OCI-LY1 (cell line): Measurements from ENCODE around the gene GALNT7.

Source experiments
- H2AFZ ChIP-seq: fragments of 200-600 bp; sonication (generic), shearing (Covaris generic); 2 replicates; pipeline ENCODE4 v1.6.0; 2014; ENCODE audit warnings: antibody characterized with exemption, mild to moderate bottlenecking, low read length
- H3F3A ChIP-seq: fragments of 200-600 bp; sonication (generic), shearing (Covaris generic); 2 replicates; pipeline ENCODE4 v1.6.0; 2014; ENCODE audit warnings: mild to moderate bottlenecking, antibody characterized with exemption, low read length, moderate library complexity; ENCODE audit not compliant: insufficient read depth
- H3K27ac ChIP-seq: fragments of 200-600 bp; sonication (generic); 2 replicates; pipeline ENCODE4 v1.5.1; 2014; ENCODE audit warnings: low read length, mixed run types, mild to moderate bottlenecking, low read depth; ENCODE audit not compliant: poor library complexity, severe bottlenecking
- H3K27me3 ChIP-seq: fragments of 200-600 bp; sonication (generic); 2 replicates; pipeline ENCODE4 v1.6.0; 2014; ENCODE audit warnings: antibody characterized with exemption, mild to moderate bottlenecking, low read length, moderate library complexity; ENCODE audit not compliant: insufficient read depth
- H3K36me3 ChIP-seq: fragments of 200-600 bp; sonication (generic); 2 replicates; pipeline ENCODE4 v1.6.1; 2014; ENCODE audit warnings: mild to moderate bottlenecking, antibody characterized with exemption, low read length, moderate library complexity, mixed read lengths; ENCODE audit not compliant: insufficient read depth
- H3K4me1 ChIP-seq: fragments of 200-600 bp; sonication (generic); 2 replicates; pipeline ENCODE4 v1.5.1; 2014; ENCODE audit warnings: mild to moderate bottlenecking, low read length, moderate library complexity; ENCODE audit not compliant: insufficient read depth, severe bottlenecking
- H3K4me2 ChIP-seq: fragments of 200-600 bp; sonication (generic), shearing (Covaris generic); 2 replicates; pipeline ENCODE4 v1.6.1; 2014; ENCODE audit warnings: low read length
- H3K4me3 ChIP-seq: fragments of 200-600 bp; sonication (generic); 2 replicates; pipeline ENCODE4 v1.5.1; 2014; ENCODE audit warnings: low read length, low read depth, mild to moderate bottlenecking, mixed read lengths; ENCODE audit not compliant: poor library complexity, severe bottlenecking
- H3K79me2 ChIP-seq: fragments of 200-600 bp; shearing (Covaris generic); 2 replicates; pipeline ENCODE4 v1.6.1; 2016; ENCODE audit warnings: mixed run types, low read length, mixed read lengths; ENCODE audit not compliant: insufficient read depth
- H3K9ac ChIP-seq: fragments of 200-600 bp; sonication (generic), shearing (Covaris generic); 2 replicates; pipeline ENCODE4 v1.6.1; 2014; ENCODE audit warnings: mild to moderate bottlenecking, low read length, mixed read lengths
- H3K9me2 ChIP-seq: fragments of 200-600 bp; sonication (generic), shearing (Covaris generic); 2 replicates; pipeline ENCODE4 v1.6.1; 2014; ENCODE audit warnings: low read depth, mild to moderate bottlenecking, low read length, mixed read lengths
- H3K9me3 ChIP-seq: fragments of 200-600 bp; shearing (Covaris generic); 2 replicates; pipeline ENCODE4 v1.6.1; 2014; ENCODE audit warnings: low read length, mixed read lengths
- H4K20me1 ChIP-seq: fragments of 200-600 bp; sonication (generic), shearing (Covaris generic); 2 replicates; pipeline ENCODE4 v1.6.0; 2016; ENCODE audit warnings: mild to moderate bottlenecking, low read length; ENCODE audit not compliant: insufficient read depth
- CTCF ChIP-seq: fragments of 200-600 bp; sonication (generic), shearing (Covaris generic); IDR thresholded peaks from 2 replicates; pipeline ENCODE4 v1.5.1; 2017; ENCODE audit warnings: mild to moderate bottlenecking, antibody characterized with exemption, low read length, moderate library complexity, mixed read lengths
- EZH2 ChIP-seq: fragments of 200-600 bp; sonication (generic), shearing (Covaris generic); IDR thresholded peaks from 2 replicates; pipeline ENCODE4 v1.8.0; 2017; ENCODE audit warnings: borderline replicate concordance, mixed run types, mild to moderate bottlenecking, antibody characterized with exemption, low read length, moderate library complexity, mixed read lengths

The GALNT7 gene

GRCh38 chr4:173214661-173215060, 46.0 kb downstream of the GALNT7 start:
- Histone ChIP-seq H3K27me3 (no peaks in the 10 kb centered on the region), H3K4me2 (no peak overlapping the region), H3K79me2 (peaks cover 72% of the 10 kb centered on the region), H3K27ac (no peak overlapping the region), H3K9me3 (no peaks in the 10 kb centered on the region), H2AFZ (no peak overlapping the region), H3K9ac (no peak overlapping the region), H3F3A (no peaks in the 10 kb centered on the region), H3K9me2 (no peaks in the 10 kb centered on the region), H3K36me3 (peaks cover 9% of the 10 kb centered on the region; the same call in 1 of the 2 replicates), H4K20me1 (no peaks in the 10 kb centered on the region), H3K4me3 (no peak overlapping the region), H3K4me1 (peaks cover 37% of the 10 kb centered on the region)
- TF ChIP-seq EZH2 (no peak), CTCF (no peak)

- H4K20me1 ChIP-seq = no peaks in the 10 kb centered on the region
- no peaks in the 10 kb centered on the region for H3K27me3 ChIP-seq
- no peak overlapping the region for H3K4me3 ChIP-seq
- H3K79me2 ChIP-seq = peaks cover 67% of the 10 kb centered on the region
- H3K27ac ChIP-seq = no peak overlapping the region
- H2AFZ ChIP-seq = no peak overlapping the region
- H3K9ac ChIP-seq = no peak overlapping the region
- H3K9me2 ChIP-seq = no peaks in the 10 kb centered on the region
- H3K9me3 ChIP-seq = no peaks in the 10 kb centered on the region
- TF ChIP-seq CTCF (no peak), EZH2 (no peak)
- H3K36me3 ChIP-seq = no peaks in the 10 kb centered on the region
- no peaks in the 10 kb centered on the region for H3F3A ChIP-seq
- peaks cover 29% of the 10 kb centered on the region for H3K4me1 ChIP-seq
- no peak overlapping the region for H3K4me2 ChIP-seq
Measured at GRCh38 chr4:173217075-173217474, 48.5 kb downstream of the GALNT7 start.

DNA sequence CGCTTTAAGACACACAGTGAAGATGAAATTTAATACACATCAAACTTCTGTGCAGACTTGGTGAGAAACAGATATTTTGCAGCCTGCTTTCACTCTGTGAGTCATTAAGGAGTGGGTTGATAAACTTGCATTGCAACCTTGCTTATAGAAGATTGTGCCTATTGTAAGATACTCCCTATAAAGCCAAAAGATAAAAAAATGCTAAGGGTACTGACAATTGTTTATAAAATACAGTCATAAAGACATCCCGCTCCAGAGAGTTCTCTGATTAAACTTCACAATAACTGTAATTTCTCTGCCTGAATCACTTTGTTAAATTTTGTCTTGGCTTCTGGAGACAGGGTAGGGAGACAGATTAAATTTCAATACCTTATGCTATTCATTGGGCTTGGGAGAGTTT, 49.1 kb downstream of the GALNT7 start:
- no peak overlapping the region for H3K4me3 ChIP-seq
- H3K9me2 ChIP-seq = no peaks in the 10 kb centered on the region
- H3K4me1 ChIP-seq = peaks cover 28% of the 10 kb centered on the region
- H3K9me3 ChIP-seq = no peaks in the 10 kb centered on the region
- no peak overlapping the region for H3K27ac ChIP-seq
- H4K20me1 ChIP-seq = no peaks in the 10 kb centered on the region
- TF ChIP-seq EZH2 = no peak
- TF ChIP-seq CTCF = no peak
- H2AFZ ChIP-seq = no peak overlapping the region
- no peaks in the 10 kb centered on the region for H3F3A ChIP-seq
- no peaks in the 10 kb centered on the region for H3K27me3 ChIP-seq
- peaks cover 68% of the 10 kb centered on the region for H3K79me2 ChIP-seq
- H3K9ac ChIP-seq = no peak overlapping the region
- no peaks in the 10 kb centered on the region for H3K36me3 ChIP-seq
- H3K4me2 ChIP-seq = no peak overlapping the region
